Lung (tissue), 12 donors: ENCODE measurements around the gene MFAP2. TPM values are rescaled to one million over a fixed set of nuclear protein-coding genes. Genes with fewer than 3 reads are reported as not detected.

ENCODE experiments used
- ATAC-seq: fragments of 200-7000 bp; cut with Tn5 transposase; one replicate; pipeline ENCODE4 v1.9.1; 2020; ENCODE audit warnings: moderate number of reproducible peaks; ENCODE audit not compliant: insufficient read depth, low FRiP score
- DNase-seq, 3 donors: peaks; one replicate each; pipeline ENCODE4 v3.0.0-alpha.2; 2013 to 2017
- H3K27ac ChIP-seq, 2 donors: one replicate each; pipeline ENCODE4 v1.5.1; 2013; ENCODE audit warnings: mild to moderate bottlenecking in 2 of 2, moderate library complexity in 2 of 2, control low read depth in 1 of 2, inconsistent platforms in 1 of 2, low read depth in 1 of 2, low read length in 1 of 2
- H3K27me3 ChIP-seq, 3 donors: one replicate each; pipeline ENCODE4 v1.5.1; 2013; ENCODE audit warnings: low read length in 2 of 3; ENCODE audit not compliant: control insufficient read depth in 3 of 3, insufficient read depth in 3 of 3
- H3K36me3 ChIP-seq, 4 donors: one replicate each; pipeline ENCODE4 v1.5.1; 2013; ENCODE audit warnings: low read length in 4 of 4, mild to moderate bottlenecking in 1 of 4, moderate library complexity in 1 of 4; ENCODE audit not compliant: control insufficient read depth in 4 of 4, insufficient read depth in 4 of 4
- H3K4me1 ChIP-seq, 5 donors: one replicate each; pipeline ENCODE4 v1.5.1; 2013; ENCODE audit warnings: low read length in 5 of 5, mild to moderate bottlenecking in 2 of 5, moderate library complexity in 1 of 5; ENCODE audit not compliant: control insufficient read depth in 5 of 5, insufficient read depth in 5 of 5
- H3K4me3 ChIP-seq: one replicate; pipeline ENCODE4 v1.5.1; 2013; ENCODE audit warnings: mild to moderate bottlenecking, control low read depth, moderate library complexity
- H3K9ac ChIP-seq, 2 donors: one replicate each; pipeline ENCODE4 v1.5.1; 2013; ENCODE audit warnings: low read length in 2 of 2, control low read depth in 1 of 2; ENCODE audit not compliant: insufficient read depth in 1 of 2
- H3K9me3 ChIP-seq, 4 donors: one replicate each; pipeline ENCODE4 v1.5.1; 2013; ENCODE audit warnings: low read length in 3 of 4, mild to moderate bottlenecking in 1 of 4, moderate library complexity in 1 of 4; ENCODE audit not compliant: control insufficient read depth in 4 of 4, insufficient read depth in 3 of 4
- WGBS, 2 donors: extraction: QIAGEN DNeasy Blood & Tissue Kit; methylation state at CpG; one replicate each; pipeline ENCODE4 v1.1.7; 2013; 5-methylcytosine and 5-hydroxymethylcytosine counted together
- polyA plus RNA-seq, 2 donors: library from polyadenylated mRNA; stranded (reverse); fragments of 200-250 nt; gene quantifications; one replicate each; pipeline ENCODE4 v1.2.1, GENCODE V29; 2013
- total RNA-seq, 2 donors: library from RNA; depleted of rRNA in 1 of 2; stranded (reverse); fragments of >200 nt in 1 of 2; gene quantifications; one replicate each; pipeline ENCODE4 v1.2.1, GENCODE V29; 2014 to 2021
- TF ChIP-seq, protein P1 (sequence below): IDR thresholded peaks from 2 replicates; pipeline ENCODE4 v1.5.1; 2012; ENCODE audit warnings: mild to moderate bottlenecking; ENCODE audit errors: control extremely low read depth, extremely low read depth
- donor health status: control.
- donor health status: control.
- donor health status: Bipolar disorder and iron deficiency.
- donor health status: healthy.
- donor health status: DM: yes; HTN: yes; CAD: no.

The MFAP2 gene
- total and polyA plus RNA-seq, 4 donors: 7.4 to 28.5 (median 12.5) TPM

DNA sequence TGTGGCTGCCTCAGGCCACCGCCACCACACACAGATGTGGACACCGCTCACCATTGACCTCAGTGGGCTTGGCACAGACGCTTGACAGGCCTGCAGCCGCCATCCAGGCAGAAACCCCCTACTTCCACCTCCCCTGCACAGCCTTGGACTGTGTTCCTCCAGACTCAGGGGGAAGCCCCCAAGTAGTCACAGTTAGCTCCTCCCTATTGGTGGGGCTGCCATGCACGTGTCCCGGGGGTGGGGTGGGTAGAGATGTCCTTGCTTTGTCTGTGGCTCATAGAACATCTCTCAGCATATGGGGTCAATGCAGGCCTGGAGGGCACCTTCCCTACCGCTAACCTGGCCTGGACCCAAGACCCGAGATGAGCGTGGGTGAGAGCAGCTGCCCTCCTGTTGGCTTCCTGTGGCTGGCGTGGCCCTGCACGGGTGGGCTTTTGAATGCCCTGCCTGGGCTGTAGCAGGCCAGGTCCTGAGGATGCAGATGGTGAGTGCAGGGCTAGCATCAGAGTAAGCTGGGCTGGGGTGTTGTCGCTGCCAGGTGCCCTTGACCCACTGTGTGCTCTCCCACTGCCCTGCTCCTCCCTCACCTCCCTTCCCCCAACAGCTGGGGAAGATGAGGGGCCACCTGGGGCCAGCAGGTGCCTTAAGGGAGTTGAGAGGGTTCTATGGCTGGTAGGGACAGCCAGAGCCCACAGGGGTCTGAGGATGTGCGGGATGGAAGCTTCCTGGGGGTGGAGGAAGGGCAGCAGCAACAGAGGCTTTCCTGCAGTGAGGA, 52.5 kb downstream of the MFAP2 start:
- TF ChIP-seq, protein P1, sequence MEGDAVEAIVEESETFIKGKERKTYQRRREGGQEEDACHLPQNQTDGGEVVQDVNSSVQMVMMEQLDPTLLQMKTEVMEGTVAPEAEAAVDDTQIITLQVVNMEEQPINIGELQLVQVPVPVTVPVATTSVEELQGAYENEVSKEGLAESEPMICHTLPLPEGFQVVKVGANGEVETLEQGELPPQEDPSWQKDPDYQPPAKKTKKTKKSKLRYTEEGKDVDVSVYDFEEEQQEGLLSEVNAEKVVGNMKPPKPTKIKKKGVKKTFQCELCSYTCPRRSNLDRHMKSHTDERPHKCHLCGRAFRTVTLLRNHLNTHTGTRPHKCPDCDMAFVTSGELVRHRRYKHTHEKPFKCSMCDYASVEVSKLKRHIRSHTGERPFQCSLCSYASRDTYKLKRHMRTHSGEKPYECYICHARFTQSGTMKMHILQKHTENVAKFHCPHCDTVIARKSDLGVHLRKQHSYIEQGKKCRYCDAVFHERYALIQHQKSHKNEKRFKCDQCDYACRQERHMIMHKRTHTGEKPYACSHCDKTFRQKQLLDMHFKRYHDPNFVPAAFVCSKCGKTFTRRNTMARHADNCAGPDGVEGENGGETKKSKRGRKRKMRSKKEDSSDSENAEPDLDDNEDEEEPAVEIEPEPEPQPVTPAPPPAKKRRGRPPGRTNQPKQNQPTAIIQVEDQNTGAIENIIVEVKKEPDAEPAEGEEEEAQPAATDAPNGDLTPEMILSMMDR: no peak
- peaks cover 0 to 2% (median 0%) of the 10 kb centered on the region in 4 donors for H3K36me3 ChIP-seq
- WGBS, 2 donors: 79% methylated on average over 13 of the region's 13 CpGs
- peaks cover 0 to 17% (median 2%) of the 10 kb centered on the region in 5 donors for H3K4me1 ChIP-seq
- H3K4me3 ChIP-seq: no peak overlapping the region
- DNase-seq (no peak), ATAC-seq (no peak)
- H3K27me3 ChIP-seq: no peaks in the 10 kb centered on the region
- no peaks in the 10 kb centered on the region for H3K9me3 ChIP-seq
- H3K9ac ChIP-seq: no peak overlapping the region
- H3K27ac ChIP-seq: no peak overlapping the region

DNA sequence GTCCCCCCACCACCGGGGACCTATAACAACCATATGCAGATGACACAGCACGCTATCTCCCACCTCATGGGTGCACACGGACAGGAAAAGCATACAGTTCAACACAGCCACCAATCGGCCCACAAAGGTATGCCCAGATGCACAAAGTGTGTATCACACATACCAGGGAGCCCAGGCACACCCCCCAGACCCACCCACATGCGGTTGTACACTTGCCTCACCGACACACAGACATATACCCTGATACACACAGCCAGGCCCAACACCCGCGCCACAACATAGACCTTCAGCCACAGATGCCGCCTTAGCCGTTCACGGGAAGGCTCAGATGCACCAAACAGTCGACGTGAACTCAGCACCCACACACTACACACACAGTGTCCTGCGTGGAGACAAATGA, 53.2 kb downstream of the MFAP2 start:
- Histone ChIP-seq H3K9me3 (no peaks in the 10 kb centered on the region), H3K9ac (no peak overlapping the region), H3K4me1 (peaks cover 0 to 17% (median 3%) of the 10 kb centered on the region in 5 donors), H3K4me3 (no peak overlapping the region), H3K27ac (no peak overlapping the region), H3K36me3 (no peaks in the 10 kb centered on the region), H3K27me3 (no peaks in the 10 kb centered on the region)
- no peak for DNase-seq
- TF ChIP-seq, protein P1: no peak
- no peak for ATAC-seq
- WGBS, 2 donors: 81 to 94% methylated on average over 14 of the region's 14 CpGs

DNA sequence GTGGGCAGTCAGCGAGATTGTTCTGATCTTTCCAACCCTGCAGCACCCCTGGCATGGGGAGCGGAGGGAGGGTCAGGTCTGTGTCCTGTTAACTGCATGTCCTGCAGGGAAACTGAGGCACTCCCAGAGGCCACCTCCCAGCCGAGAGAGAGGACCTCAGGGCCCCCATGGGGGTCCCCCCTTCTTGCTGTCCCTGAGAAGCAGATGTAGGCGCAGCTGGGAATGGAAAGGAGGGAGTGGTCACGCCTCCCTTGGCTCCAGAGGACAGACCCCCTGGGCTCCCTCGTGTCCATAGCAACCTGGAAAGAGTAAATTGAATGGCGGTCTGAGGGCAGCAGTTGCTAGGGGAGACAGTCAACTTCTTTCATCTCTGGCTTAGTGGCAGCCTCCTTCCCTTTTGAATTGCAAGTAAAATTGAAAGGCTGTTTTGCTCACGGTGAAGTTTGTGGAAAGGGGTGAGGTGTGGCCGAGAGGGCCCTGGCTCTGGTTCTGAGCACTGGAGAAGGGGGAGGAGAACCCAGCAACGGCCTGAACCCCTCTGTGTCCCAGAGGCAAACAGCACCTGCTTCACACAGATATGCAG, 53.8 kb downstream of the MFAP2 start:
- H3K27ac ChIP-seq: no peak overlapping the region
- H3K9ac ChIP-seq: no peak overlapping the region
- peaks cover 0 to 20% (median 9%) of the 10 kb centered on the region in 5 donors for H3K4me1 ChIP-seq
- DNase-seq: peak; percentile 85 to 95 (median 91)
- H3K9me3 ChIP-seq: no peaks in the 10 kb centered on the region
- H3K36me3 ChIP-seq: no peaks in the 10 kb centered on the region
- H3K4me3 ChIP-seq: no peak overlapping the region
- WGBS, 2 donors: 70 to 74% methylated on average over 10 of the region's 10 CpGs
- TF ChIP-seq, protein P1: no peak
- ATAC-seq: no peak
- no peaks in the 10 kb centered on the region for H3K27me3 ChIP-seq
